Osteocyte (in vitro differentiated cells): Measurements from ENCODE around the gene CHN1. TPM values are rescaled to one million over a fixed set of nuclear protein-coding genes. Genes with fewer than 3 reads are reported as not detected.

Experiments used
- DNase-seq: peaks from one replicate; pipeline ENCODE4 v3.0.0; 2021; ENCODE audit warnings: mixed read lengths; ENCODE audit not compliant: unreplicated experiment; ENCODE audit errors: extremely low spot score
- H3K27ac Mint-ChIP-seq: one replicate; pipeline ENCODE4 v1.8.0; 2021; ENCODE audit warnings: mild to moderate bottlenecking, mixed read lengths; ENCODE audit not compliant: unreplicated experiment
- H3K27me3 Mint-ChIP-seq: one replicate; pipeline ENCODE4 v1.8.0; 2021; ENCODE audit warnings: mixed read lengths; ENCODE audit not compliant: unreplicated experiment
- H3K36me3 Mint-ChIP-seq: one replicate; pipeline ENCODE4 v1.8.0; 2021; ENCODE audit warnings: mixed read lengths; ENCODE audit not compliant: unreplicated experiment
- H3K4me1 Mint-ChIP-seq: one replicate; pipeline ENCODE4 v1.8.0; 2021; ENCODE audit warnings: mixed read lengths; ENCODE audit not compliant: unreplicated experiment
- H3K4me3 Mint-ChIP-seq: one replicate; pipeline ENCODE4 v1.8.0; 2021; ENCODE audit warnings: mild to moderate bottlenecking, moderate library complexity, mixed read lengths; ENCODE audit not compliant: unreplicated experiment
- H3K9me3 Mint-ChIP-seq: one replicate; pipeline ENCODE4 v1.8.0; 2021; ENCODE audit warnings: mixed read lengths; ENCODE audit not compliant: unreplicated experiment
- CTCF ChIP-seq: fragments of 200-600 bp; sonication (generic); IDR thresholded peaks from 2 replicates; pipeline ENCODE4 v1.5.0; 2021; ENCODE audit warnings: antibody characterized with exemption, mild to moderate bottlenecking, moderate library complexity
- total RNA-seq: library from RNA; stranded (reverse); gene quantifications from 2 replicates; pipeline ENCODE4 v1.2.1, GENCODE V29; 2021

CHN1 gene
- total RNA-seq, 1 donor from 2014 or later, result 22.3 TPM

GRCh38 chr2:174919947-174920595 lies 85.1 kb downstream of the CHN1 start:
- H3K27ac Mint-ChIP-seq, result no peak overlapping the region
- TF ChIP-seq CTCF, result no peak
- DNase-seq, result no peak
- peaks cover 7% of the 10 kb centered on the region for H3K9me3 Mint-ChIP-seq
- no peaks in the 10 kb centered on the region for H3K36me3 Mint-ChIP-seq
- no peak overlapping the region for H3K4me3 Mint-ChIP-seq
- H3K4me1 Mint-ChIP-seq, result peaks cover 6% of the 10 kb centered on the region
- H3K27me3 Mint-ChIP-seq, result no peaks in the 10 kb centered on the region

- H3K27ac Mint-ChIP-seq, result no peak overlapping the region
- peaks cover 4% of the 10 kb centered on the region for H3K36me3 Mint-ChIP-seq
- TF ChIP-seq CTCF, result no peak
- H3K9me3 Mint-ChIP-seq, result peaks cover 3% of the 10 kb centered on the region
- no peak overlapping the region for H3K4me3 Mint-ChIP-seq
- no peak for DNase-seq
- H3K4me1 Mint-ChIP-seq, result peaks cover 6% of the 10 kb centered on the region
- H3K27me3 Mint-ChIP-seq, result no peaks in the 10 kb centered on the region
These were observed 86.2 kb downstream of the CHN1 start for GRCh38 chr2:174918886-174919526.

DNA sequence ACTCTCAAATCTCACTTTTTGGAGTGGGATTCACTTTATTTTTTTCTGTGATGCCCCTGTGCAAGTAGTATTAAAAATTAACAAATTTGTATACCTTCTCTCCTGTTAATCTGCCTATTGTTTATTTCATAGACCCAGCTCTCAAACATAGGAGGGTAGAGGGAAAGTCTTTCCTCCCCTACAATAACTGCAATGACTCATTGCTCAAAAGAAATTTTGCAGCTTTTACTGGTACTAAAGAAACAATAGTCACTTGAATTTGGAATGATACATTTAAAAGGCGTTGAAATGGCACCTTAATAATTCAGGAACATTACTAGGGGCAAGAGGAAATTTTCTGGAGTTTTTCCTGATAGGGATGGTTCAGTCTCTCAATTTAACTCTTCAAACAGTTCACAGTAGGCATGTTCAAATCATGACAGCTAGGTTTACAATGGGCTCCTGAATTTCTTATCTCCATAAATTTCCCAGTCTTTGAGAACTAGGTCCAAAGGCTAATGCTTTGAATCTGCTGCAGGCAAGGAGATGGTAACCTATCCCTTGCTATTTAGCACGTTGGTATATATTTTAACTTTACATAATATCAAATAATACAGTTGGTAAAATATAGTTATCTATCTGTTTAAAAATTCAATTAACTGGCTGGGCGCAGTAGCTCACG lies 88.8 kb downstream of the CHN1 start:
- Mint-ChIP-seq H3K27ac (no peak overlapping the region), H3K27me3 (no peaks in the 10 kb centered on the region), H3K4me1 (peaks cover 6% of the 10 kb centered on the region), H3K36me3 (peaks cover 13% of the 10 kb centered on the region), H3K9me3 (no peaks in the 10 kb centered on the region), H3K4me3 (no peak overlapping the region)
- no peak for TF ChIP-seq CTCF
- DNase-seq, result no peak

DNA sequence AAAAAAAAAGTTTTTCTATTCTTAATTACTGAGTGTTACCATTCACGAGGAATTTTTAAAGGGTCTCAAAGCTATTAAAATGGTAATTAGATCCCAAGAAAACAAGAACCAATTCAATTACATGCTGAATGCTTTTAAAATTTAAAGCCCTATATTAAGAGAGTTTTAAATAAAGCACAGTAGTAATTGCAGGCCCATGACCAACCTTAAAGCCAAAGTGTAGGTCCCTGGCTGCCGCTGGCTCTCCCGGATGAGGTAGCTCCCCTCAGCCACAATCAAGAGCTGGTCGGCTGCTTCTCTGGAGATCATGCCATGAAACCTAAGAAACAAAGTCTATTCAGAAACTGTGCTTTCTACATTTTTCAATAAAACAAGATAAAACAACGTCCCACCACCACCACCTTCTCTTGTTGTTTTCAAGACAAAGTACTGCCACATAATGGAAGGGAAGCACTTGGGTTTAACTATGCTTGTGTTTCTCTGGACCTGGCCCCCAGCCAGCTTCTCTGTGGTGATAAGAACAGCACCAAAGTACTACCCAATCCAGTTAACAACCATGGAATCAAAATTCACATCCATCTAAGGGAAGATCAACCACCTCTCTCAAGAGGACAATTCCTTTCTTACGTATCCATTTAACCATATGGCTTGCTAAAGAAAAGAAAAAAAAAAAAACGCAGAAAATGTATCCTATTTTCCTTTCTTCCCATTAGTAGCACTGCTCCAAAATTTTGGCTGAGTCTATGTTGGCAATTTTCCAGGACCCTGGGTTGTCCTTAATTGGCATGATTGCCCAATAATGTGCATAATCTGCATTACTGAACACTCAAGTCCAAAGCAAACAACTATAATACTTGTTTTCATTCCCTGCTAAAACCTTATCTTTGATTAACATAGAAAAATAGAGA lies 90.1 kb downstream of the CHN1 start:
- Mint-ChIP-seq H3K4me3 (no peak overlapping the region), H3K27me3 (no peaks in the 10 kb centered on the region), H3K9me3 (no peaks in the 10 kb centered on the region), H3K4me1 (peaks cover 6% of the 10 kb centered on the region), H3K27ac (no peak overlapping the region), H3K36me3 (peaks cover 16% of the 10 kb centered on the region)
- no peak for DNase-seq
- TF ChIP-seq CTCF, result no peak
